NCI-H146 (cell line): Measurements from ENCODE around the gene GRAP2.
"Not testable (repeated sequence)": the region's sequence is repeated elsewhere in the genome, so short reads cannot be mapped to it uniquely, and the experiment has no call there.

Source experiments
- DNase-seq: peaks from one replicate; lab custom pipeline; 2025; lab: John Stamatoyannopoulos, UW

GRAP2 gene

DNA sequence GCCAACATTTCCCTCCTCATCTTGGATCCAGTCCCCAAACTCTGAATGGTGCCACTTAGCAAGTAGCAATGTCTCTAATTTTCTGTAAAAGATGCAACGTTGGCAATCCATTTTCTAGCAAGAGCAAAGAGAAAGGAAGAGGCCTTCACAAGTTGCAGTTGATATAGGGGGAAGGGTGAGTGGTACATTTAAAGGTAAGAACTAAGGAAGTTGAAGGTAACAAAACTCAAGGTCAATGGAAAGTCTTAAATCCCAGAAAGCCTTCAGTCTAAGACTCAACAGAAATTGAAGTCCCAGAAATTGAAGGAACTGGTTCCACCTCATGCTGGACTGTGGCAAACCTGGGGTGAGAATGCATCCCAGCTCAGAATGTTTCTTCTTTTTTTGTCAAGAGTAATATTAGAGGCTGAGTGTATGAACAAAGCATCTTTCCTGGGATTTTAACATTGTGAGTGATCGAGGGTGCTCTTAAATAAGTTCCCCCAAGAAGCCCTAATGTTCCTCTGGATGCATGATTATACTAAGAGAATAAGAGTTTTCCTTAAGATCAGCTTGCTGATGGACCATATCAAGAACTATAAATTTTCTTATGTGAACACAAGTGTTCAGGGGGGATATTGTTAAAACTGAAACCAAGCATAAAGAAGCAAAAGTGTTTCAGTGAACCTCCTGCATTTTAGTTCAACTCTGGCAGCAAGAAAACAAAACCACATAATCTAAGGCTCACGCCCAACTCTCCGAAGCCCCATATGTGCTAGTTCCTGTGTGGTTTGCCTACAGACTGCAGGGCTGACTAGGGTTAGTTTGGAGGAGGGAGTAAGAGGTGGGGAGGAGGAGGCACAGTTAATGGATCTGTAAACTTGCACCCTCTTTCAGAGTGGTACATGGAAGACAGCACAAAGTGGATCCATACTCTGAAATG lies at the start of gene GRAP2:
Gene GRAP2, plus strand, starts transcription at position 779 of the 922 bp plus-strand sequence. CDS start 46,023 bp downstream, outside the sequence.
- no peak for DNase-seq

DNA sequence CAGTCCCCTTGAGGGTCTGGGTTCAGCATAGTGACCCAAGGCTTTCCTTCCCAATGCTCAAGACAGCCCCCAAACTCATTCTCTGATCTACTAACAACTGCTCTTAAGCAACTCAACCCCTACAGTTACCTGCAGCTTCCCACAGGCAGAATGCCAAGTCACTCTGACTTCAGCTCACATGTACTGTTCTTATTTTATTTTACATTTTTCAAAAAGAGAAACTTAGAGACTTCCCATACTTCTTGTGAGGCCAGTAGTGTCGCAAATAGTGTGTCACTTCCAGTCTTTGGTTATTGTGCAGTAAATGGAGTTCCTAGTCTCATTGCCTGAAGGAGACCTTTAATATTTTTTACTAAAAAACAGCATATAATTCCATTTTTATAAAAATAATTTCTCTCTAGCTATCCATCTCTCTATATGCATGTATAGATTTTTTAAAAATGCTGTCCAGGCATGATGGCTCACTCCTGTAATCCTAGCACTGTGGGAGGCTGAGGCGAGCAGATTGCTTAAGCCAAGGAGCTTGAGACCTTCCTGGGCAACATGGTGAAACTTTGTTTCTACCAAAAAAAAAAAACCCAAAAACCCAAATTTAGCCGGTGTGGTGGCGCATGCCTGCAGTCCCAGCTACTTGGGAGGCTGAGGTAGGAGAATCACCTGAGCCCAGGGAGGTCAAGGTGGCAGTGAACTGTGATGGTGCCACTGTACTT lies 49.1 kb upstream of the GRAP2 start:
- no peak for DNase-seq

DNA sequence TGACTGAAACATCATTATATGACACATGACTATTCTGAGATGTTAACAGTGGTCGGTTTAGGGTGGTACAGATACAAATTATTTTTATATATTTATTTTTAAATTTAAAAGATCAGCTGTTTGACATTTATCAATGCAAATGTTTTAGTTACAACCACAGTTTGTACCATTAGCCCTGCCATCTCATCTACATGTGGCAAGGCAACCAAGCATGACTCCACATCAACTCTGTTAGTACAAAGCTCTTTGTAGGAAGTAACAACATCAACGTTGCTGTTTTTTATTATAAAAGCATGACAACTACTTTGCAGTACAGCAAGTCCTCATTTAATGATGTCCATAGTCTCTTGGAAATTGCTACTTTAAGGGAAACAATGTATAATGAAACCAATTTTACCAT lies 48.1 kb upstream of the GRAP2 start:
- DNase-seq = no peak

DNA sequence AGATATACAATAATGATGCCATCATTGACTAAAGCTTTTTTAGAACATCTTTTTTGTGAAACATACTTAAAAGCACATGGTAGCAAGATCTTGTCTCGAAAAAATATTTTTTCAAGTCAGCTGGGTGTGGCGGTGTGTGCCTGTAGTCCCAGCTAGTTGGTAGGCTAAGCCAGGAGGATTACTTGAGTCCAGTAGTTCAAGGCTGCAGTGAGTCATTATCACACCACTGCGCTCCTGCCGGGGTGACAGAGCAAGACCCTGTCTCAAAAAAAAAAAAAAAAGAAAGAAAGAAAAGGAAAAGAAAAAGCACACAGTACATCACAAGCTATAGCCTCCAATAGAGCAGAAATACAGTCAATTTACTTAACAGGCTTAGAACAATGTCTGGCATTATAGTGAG lies 44.3 kb upstream of the GRAP2 start:
- DNase-seq = no peak

DNA sequence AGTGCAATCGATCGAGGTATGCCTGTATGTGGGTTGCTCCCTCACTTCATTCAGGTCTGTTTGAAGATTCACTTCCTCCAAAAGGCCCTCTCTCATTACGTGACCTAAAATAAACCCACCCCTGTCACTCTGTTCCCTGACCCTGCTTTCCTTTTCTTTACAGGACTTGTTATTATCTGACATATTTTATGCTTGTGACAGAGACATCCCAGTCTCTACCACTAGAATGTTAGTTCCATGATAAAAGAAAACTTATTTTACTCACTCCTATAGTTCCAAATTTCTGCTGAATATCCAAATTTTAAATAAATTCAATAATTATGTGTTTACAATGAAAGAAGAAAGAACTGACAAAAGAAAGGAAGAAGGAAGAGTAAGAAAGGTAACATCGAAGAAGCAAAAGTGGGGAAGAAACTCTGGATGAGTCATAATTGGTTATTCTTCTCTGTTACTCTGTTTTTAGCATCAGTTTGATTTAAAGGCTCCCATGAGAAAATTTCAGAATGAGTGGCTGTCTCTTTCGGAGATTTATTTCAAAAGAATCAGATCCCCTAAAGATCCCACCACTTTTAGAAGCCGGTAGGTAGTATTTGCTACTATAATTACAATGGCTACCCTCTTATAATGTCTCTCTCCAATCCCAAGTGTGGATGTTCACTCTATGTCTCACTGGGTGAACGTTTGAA lies 40.8 kb upstream of the GRAP2 start:
- DNase-seq = no peak

DNA sequence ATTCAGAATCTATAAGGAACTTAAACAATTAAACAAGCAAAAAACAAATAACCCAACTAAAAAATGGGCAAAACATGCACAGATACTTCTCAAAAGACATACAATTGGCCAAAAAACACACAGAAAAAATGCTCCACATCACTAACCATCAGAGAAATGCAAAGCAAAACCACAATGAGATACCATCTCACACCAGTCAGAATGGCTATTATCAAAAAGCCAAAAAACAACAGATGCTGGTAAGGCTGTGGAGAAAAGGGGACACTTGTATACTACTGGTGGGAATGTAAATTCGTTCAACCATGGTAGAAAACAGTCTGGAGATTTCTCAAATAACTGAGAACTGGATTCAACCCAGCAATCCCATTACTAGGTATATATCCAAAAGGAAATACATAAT lies 32.1 kb upstream of the GRAP2 start:
- DNase-seq = no peak

DNA sequence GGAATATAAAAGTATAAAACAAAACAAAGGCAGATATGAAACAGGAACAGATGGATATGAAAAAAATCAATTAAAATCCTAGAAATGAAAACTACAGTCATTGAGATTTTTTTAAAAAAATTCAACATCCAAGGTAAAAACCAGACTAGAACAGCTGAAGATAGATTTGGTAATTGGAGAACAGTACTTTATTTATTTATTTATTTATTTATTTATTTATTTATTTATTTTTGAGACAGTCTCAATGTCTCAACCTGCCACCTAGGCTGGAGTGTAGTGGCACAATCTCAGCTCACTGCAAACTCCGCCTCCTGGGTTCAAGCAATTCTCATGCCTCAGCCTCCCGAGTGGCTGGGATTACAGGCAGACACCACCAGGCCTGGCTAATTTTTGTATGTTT lies 31.1 kb upstream of the GRAP2 start:
- not testable (repeated sequence) for DNase-seq

DNA sequence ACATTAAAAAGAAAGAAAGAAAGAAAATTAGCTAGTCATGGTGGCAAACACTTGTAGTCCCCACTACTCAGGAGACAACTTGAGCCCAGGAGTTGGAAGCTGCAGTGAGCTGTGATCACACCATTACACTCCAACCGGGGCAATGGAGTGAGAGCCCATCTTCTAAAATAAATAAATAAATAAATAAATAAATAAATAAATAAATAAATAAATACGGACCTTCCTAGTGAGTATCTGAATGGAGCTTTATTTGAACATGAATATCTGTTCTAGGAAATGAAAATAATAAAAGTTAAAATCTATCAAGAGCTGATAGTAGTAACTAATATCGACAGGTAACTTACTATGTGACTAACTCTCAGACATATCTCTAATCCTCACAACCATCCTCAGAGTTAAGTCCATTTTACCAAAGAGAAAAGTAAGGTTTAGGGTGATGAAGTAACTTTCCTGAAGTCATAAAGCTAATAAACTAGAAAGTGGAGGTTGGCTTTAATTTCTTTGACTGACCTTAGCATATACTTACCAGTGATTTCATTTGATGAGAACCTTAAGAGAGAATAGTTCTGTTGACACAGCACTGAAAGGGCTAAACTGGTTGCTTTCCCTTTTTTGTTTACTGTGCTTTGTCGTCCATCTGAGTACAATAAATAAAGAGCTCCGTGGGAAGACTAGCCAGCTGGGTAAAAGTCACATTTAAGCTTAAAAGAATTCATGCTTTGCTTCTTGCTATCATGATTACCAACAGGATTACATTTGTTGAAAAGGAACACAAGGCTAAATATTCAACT lies 29.7 kb upstream of the GRAP2 start:
- no peak for DNase-seq

DNA sequence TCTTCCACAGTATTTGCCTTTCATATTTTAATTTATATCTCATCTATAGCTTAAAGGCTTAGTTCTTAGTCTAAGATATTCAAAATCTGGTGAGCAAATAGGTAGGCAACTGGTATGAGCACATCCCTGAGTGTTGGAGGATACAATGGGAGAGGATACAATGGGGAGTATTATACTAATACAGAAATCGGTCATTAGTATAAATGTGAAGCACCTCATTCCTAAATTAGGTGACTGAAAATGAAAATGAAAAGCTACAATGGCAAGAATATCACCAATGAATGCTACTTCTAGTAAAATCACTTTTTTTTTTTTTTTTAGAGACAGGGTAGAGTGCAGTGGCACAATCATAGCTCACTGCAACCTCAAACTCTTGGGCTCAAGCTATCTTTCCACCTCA lies 28.3 kb upstream of the GRAP2 start:
- DNase-seq = no peak

DNA sequence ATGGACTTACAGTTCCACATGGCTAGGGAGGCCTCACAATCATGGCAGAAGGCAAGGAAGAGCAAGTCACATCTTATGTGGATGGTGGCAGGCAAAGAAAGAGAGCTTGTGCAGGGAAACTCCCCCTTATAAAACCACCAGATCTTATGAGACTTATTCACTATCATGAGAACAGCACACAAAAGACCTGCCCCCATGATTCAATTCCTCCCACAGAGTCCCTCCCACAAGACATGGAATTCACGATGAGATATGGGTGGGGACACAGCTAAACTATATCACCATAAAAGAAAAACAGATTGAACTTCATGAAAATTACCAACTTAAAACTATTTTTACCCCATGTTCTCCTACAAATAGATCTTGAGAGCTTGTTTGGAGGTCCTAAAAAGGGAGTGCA lies 26.9 kb upstream of the GRAP2 start:
- DNase-seq = no peak

DNA sequence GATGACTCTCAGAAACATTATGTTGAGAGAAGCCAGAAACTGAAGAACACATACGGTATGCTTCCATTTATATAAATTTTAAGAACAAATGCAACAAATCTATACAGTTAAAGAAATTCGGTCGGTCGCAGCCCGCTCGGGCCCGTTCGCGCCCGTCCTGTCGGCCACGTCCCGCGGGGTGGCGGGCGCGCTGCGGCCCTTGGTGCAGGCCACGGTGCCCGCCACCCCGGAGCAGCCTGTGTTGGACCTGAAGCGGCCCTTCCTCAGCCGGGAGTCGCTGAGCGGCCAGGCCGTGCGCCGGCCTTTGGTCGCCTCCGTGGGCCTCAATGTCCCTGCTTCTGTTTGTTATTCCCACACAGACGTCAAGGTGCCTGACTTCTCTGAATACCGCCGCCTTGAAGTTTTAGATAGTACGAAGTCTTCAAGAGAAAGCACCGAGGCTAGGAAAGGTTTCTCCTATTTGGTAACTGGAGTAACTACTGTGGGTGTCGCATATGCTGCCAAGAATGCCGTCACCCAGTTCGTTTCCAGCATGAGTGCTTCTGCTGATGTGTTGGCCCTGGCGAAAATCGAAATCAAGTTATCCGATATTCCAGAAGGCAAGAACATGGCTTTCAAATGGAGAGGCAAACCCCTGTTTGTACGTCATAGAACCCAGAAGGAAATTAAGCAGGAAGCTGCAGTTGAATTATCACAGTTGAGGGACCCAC lies 25.6 kb upstream of the GRAP2 start:
- DNase-seq = not testable (repeated sequence)

DNA sequence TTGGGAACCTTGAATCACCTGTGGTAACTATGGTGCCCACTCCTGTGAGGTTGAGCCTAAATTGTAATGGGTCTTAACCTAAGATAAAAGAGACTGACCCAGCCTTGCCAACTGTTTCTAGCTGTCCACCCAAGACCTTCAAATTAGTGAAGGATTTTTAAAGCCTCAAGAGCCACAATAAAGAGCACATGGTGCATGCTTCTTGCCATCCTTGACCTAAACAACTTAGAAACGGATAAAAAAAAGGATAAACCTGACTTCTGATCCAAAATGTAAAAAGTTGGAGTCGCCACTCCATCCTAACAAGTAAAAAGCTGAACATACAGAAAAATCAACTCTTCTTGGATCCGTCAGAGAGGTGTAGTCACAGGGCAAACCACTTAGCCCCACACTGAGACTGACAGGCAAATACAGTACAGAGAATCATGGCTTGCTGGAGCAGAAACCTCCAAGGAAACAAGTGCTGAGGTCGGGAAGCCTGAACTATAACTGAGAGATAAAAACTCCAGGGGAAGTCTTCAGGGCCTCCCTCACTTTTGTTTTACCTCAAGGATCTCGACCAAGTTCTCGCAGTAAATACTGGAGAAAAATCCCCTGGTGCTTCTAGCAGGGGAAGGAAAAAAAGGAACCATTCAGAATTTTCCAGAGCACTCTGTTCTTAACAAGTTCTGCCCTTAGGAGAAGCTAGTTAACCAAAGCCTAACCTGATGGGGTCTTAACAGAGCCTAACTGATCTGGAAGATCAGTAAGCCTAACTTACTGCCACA lies 23.6 kb upstream of the GRAP2 start:
- no peak for DNase-seq

DNA sequence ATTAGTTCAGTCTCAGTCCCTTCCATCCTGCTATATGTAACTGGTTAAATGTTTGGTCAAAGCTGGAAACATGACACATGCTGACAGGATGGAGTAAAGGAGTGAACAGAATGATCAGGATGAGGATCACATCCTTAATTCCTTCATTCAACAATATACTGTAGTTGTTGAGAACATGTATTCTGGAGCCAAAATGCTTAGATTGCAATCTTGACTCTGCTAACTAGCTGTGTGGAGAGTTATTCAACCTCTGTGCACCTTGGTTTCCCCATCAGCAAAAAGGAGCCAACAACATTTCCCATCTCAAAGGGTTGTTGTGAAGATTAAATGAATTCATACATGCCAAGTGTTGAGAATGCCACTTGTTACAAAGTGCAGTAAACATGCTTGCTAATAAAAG lies 20.2 kb upstream of the GRAP2 start:
- no peak for DNase-seq

DNA sequence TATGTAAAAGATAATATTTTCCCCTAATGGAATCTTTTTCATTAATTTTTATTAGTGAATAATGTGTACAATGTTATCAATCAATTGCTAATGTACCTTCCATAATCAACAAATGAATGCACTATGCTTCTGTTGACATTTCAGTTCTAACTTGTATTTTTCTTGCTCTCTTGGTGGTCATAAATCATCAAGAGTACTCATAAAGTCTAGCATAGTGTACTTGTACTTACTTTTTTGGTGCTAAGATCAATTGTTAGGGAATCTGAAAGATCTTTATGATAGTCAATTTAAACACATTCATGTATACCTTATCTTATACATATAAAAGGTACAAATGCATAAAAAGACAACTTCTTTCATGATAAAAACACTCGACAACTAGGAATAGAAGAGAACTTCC lies 17.8 kb upstream of the GRAP2 start:
- no peak for DNase-seq

DNA sequence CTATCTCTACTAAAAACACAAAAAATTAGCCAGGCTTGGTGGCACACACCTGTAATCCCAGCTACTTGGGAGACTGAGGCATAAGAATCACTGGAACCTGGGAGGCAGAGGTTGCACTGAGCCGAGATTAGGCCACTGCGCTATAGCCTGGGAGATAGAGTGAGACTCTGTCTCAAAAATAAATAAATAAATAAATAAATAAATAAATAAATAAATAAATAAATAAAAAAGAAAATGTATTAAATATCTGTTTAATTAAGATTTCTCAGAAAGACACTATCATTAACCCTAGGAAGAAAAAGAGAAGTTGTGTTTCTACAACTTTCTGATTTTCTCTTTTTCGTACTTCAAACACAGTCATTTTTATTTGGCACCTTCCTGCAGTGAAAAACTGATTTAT lies 11.0 kb upstream of the GRAP2 start:
- DNase-seq = not testable (repeated sequence)

DNA sequence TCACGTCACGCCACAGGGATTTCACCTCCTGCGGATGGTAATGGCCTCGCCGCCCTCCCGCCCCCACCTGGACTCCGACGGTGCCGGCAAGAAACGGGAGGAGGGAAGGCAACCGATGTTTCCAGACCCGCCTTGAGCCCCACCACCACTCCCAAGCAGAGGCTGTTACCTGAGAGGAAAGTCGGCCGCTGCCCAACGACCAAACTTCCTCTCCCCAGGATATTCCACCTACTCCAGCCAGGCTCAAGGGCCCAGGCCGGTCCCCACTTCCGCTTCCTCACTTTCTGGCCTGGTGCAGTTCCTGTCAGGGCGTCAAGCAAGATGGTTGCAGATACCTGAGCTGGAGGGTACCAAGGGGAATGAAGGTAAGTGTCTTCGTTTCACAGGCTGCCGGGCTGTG lies 7.4 kb upstream of the GRAP2 start, which contains the start of gene ENTHD1:
Gene ENTHD1, minus strand, starts transcription at position 235 of the 400 bp plus-strand sequence. CDS start 6,012 bp downstream, outside the sequence.
- no peak for DNase-seq

DNA sequence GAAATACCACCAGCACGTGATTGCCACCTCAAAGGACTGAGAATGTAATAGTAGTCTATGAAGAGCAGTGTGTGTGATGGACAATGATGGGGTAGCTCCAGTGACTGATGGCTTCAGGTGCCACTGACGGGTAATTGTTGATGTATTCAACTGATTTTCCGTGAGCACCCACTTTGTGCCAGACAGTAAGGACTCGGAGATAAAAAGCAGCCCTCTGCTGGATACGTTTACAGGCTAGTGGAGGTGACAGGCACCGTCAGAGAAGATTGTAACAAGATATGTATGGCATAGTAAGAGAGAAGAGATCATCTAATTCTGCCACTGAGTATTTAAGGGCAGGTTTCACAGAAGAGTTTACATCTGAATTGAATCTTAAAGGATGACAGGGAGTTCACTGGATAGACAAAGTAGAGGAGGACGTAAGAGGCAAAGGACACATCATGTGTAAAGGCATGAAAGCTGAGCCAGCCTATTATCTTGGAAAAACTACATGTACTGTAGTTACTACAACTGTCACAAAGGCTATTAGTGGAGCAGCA lies 6.3 kb upstream of the GRAP2 start:
- DNase-seq = no peak

DNA sequence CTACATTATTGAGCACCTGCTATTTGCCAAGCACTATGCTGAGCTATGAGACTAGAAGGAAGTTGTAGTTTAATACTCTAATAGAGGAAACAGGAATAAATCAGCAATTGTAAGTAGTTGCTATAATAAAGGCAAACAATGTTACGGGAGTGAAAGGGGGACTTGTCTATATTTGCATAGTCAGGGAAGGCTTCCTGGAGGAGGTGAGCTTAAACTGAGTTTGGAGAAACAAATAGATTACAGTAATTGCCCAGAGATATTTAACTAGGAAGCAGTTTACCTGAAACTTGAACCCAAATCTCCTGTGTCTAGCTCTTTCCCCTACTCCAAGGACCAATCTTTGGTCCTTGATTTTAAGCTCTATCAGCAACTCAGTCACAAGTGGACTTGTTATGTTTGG lies 5.2 kb upstream of the GRAP2 start:
- DNase-seq = no peak

DNA sequence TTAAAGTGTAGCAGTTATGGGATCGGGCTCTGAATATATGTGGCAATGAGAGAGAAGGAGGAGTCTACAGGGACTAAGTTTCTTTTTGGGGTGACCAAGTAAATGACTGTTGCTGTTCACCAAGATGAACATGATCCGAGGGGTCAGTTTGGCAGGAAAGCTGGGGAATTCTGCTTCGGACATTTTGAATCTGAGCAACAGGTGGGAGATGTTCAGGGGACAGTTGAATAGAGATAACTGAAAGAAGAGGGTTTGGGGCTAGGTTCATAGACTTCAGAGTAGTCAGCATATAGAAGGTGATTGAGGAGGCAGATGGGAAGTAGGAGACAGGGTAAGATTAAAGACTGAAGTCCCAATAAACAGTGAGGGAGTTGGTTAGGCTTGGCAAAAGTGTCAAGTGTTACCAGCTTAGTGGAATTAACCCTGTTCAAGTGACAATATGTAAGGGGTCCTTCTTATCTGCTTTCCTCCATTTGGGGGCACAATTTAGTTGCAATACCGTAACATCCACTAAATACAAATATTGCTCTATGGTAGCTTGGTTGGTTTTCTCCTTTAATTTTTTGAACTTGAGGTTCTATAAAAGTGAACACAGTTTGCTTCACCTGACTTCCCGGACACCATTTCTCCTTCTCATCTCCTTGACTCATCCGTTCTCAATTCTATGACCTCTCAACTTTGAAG lies 4.4 kb upstream of the GRAP2 start:
- DNase-seq = no peak
